ENCODE measurements around the gene CCR2.
"Not testable (repeated sequence)": the region's sequence is repeated elsewhere in the genome, so short reads cannot be mapped to it uniquely, and the experiment has no call there.

The CCR2 gene

DNA sequence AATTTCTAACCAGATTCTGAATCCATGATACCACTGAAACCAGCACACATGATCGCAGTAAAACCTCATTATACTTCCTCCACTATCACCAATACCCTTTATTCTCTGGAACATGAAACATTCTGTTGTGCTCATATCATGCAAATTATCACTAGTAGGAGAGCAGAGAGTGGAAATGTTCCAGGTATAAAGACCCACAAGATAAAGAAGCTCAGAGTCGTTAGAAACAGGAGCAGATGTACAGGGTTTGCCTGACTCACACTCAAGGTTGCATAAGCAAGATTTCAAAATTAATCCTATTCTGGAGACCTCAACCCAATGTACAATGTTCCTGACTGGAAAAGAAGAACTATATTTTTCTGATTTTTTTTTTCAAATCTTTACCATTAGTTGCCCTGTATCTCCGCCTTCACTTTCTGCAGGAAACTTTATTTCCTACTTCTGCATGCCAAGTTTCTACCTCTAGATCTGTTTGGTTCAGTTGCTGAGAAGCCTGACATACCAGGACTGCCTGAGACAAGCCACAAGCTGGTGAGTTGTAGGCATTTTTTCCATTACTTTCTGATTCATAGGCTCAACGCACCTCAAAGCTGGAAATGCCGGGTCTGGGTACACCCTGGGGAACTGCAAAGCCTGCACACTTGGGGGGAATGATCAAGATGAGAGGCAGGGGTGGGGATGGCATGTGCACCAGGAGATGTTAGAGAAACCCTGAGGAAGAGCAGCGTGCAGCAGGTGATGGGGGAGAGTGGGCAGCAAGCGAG lies at the start of gene CCR2:
TSS of gene CCR2 (plus strand) at position 465 of the 764 bp plus-strand sequence. CDS start 3,417 bp downstream, outside the sequence.
- DNase-seq (ENCODE audit: low read depth in 2 of 2): no peak

DNA sequence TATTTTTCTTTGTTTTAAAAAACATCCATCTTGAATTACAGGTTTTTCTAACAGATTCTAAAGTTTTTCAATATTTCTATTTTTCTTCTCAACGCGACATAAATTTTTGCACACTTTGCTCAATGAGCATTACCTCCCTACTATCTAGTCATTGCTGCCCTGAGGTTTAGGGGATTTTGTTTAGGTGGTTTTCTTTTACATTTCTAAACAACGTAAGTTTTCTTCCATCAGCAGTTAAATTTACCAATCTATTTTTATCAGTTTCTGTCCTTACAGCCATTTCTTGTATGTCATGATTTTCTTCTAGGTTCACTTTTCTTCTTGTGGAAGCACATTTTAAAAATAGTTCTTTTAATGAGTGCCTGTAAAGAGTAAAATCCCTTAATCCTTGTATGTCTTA lies 49.2 kb upstream of the CCR2 start:
- no peak for DNase-seq (ENCODE audit: low read depth in 2 of 2)

GRCh38 chr3:46312991-46313390 lies 40.9 kb upstream of the CCR2 start:
- no peak for DNase-seq (ENCODE audit: low read depth in 2 of 2)

DNA sequence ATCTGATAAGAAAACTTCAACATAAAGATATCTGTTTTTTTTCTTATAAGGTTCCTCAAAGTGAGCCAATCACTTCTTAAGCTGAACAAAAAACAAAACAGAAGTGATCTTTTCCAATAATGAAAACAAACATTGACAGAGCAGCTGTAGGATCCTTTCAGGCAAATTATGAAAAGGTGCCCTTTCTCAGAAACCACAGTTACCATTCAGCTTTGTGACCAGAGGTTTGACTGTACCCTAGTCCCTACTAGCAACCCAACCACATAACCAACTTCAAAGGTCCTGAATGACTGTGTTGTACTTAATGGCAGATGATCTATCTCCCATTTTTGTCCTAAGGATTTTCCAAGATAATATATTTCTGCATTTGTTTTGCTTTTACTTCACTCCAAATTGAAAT lies 39.4 kb upstream of the CCR2 start:
- no peak for DNase-seq (ENCODE audit: low read depth in 2 of 2)

GRCh38 chr3:46316206-46316605 lies 37.7 kb upstream of the CCR2 start:
- DNase-seq (ENCODE audit: low read depth in 2 of 2): no peak

DNA sequence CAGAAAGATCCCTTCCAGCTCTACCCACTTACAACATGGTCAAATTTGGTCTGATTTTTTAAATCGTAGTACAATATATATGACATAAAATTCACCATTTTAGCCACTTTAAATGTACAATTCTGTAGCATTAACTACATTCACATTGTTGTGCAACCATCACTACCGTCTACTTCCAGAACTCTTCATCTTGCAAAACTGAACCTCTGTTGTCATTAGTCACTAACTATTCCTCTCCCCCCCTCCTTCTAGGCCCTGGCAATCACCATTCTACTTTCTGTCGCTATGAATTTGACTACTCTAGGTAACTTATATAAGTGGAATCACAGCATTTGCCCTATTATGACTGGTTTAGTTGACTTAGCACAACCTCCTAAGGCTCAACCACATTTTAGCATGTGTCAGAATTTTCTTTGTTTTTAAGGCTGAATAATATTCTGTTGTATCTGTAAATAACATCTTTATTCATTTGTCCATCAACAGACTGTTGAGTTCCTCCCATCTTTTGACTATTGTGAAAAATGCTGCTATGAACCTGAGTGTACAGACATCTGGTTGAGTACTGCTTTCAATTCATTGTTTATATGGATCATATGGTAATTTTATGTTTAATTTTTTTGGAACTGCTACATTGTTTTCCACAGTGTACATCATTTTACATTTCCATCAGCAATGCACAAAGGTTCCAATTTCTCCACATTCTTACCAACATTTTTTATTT lies 35.5 kb upstream of the CCR2 start:
- DNase-seq (ENCODE audit: low read depth in 2 of 2): no peak

DNA sequence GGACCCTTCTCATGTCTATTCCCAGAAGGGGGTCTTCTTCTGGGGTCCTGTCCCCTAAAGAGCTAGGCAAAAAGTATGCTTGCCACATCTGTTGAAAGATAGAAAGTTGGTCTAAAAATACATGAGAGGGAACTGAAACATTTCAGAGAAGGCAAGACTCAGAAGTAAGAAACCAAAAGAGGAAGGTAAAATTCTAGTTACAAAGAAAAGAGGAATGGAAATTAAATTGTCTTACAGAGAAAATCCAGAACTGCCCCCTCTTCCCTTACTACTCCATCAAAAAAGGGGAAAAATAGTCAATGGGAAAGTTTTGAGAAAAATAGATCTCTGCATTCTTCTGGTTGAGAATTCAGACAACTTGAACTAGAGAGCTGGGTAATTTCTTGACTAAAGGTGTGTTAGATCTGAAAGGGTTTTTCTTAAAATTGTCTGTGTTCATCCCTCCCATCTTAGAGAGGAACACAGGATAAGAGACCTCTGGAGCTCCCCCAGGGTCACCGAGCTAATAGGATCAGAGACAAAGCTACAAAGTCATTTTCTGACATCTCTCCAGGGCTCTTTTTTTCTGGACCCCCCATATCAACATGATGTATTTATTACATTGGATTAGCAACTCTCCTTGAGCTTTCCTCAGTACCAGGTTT lies 32.3 kb upstream of the CCR2 start:
- no peak for DNase-seq (ENCODE audit: low read depth in 2 of 2)

GRCh38 chr3:46324036-46324435 lies 29.9 kb upstream of the CCR2 start:
- no peak for DNase-seq (ENCODE audit: low read depth in 2 of 2)

GRCh38 chr3:46325645-46326300 lies 28.1 kb upstream of the CCR2 start:
- DNase-seq (ENCODE audit: low read depth in 2 of 2): no peak

GRCh38 chr3:46330676-46331075 lies 23.2 kb upstream of the CCR2 start:
- not testable (repeated sequence) for DNase-seq (ENCODE audit: low read depth in 2 of 2)

DNA sequence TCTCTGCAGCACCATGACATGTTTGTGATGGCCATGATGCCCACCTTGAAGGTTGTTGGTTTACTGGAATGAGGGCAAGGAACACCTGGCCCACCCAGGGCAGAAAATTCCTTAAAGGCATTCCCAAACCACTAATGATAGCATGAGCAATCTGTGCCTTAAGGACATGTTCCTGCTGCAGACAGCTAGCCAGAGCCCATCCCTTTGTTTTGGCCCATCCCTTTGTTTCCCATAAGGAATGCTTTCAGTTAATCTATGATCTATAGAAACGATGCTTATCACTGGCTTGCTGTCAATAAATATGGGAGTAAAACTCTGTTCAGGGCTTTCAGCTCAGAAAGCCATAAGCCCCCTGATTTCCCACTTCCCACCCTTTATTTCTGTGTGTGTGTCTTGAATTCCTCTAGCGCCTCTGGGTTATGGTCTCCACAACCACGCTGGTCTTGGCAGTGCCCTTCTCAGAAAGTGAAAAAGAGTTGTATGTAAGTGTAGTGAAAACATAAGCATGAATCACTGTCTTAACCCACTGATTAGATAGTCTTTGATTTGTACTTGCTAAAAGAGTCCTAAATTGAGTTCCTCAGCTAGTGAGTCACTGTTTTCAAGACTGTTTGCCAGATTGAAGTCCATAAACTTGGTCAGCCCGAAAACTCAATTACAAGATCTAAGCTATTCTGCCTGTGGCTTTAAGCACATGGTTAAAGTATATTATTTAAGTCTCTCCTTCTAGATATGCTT lies 19.0 kb upstream of the CCR2 start:
- DNase-seq (ENCODE audit: low read depth in 2 of 2): no peak

GRCh38 chr3:46335541-46335940 lies 18.4 kb upstream of the CCR2 start:
- no peak for DNase-seq (ENCODE audit: low read depth in 2 of 2)

- DNase-seq (ENCODE audit: low read depth in 2 of 2): no peak
These were observed 16.0 kb upstream of the CCR2 start for GRCh38 chr3:46337911-46338310.

DNA sequence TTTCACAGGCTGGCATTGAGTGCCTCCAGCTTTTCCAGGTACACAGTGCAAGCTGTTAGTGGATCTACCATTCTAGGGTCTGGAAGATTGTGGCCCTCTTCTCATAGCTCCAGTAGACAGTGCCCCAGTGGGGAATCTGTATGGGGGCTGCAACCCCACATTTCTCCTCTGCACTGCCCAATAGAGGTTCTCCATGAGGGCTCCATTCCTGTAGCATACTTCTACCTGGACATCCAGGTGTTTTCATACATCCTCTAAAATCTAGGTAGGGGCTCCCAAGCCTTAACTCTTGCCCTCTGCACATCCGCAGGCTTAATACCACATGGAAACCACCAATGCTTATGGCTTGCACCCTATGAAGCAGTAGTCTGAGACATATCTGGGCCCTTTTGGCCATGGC lies 15.1 kb upstream of the CCR2 start:
- DNase-seq (ENCODE audit: low read depth in 2 of 2): no peak

DNA sequence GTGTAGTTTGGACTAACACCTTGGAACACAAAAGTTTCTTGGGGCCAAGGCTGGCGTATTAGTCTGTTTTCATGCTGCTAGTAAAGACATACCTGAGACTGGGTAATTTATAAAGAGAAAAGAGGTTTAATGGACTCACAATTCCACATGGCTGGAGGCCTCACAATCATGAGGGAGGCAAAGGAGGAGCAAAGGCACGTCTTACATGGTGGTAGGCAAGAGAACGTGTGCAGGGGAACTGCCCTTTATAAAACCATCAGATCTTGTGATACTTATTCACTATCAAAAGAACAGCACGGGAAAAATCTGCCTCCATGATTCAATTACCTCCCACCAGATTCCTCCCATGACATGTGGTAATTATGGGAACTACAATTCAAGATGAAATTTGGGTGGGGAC lies 9.4 kb upstream of the CCR2 start:
- no peak for DNase-seq (ENCODE audit: low read depth in 2 of 2)

- no peak for DNase-seq (ENCODE audit: low read depth in 2 of 2)
These were observed 5.0 kb upstream of the CCR2 start for GRCh38 chr3:46348823-46349482.

GRCh38 chr3:46349484-46350261 lies 4.2 kb upstream of the CCR2 start:
- no peak for DNase-seq (ENCODE audit: low read depth in 2 of 2)

DNA sequence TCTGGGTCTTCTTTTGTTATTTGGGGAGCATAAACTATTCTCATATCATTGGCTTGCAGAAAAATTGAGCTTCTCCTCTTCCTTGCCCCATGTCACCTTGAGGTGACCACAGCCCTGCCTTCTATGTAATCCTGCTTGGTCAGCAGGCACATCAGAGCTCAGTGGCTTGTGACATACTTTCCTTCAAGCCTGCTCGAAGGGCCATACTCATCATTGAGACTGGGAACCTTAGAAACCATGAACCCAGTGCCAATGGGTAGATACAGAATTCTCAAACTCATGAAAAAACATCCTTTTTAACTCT lies 3.7 kb upstream of the CCR2 start:
- DNase-seq (ENCODE audit: low read depth in 2 of 2): no peak

GRCh38 chr3:46351646-46352045 lies 2.3 kb upstream of the CCR2 start:
- no peak for DNase-seq (ENCODE audit: low read depth in 2 of 2)

DNA sequence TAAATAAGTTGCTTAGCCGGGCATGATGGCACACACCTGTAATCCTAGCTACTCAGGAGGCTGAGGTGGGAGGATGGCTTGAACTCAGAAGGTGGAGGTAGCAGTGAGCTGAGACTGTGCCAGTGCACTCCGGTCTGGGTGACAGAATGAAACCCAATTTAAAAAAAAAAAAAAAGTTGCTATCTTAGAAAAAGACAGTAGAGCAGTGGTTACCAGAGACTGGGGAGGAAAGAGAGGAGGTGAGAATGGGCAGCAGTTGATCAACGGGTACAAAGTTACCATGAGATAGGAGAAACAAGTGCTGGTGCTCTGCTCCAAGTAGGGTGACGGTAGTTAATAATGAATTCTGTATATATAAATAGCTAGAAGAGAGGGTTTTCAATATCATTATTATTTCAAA lies 821 bp upstream of the CCR2 start:
- no peak for DNase-seq (ENCODE audit: low read depth in 2 of 2)

- no peak for DNase-seq (ENCODE audit: low read depth in 2 of 2)
These were observed 567 bp downstream of the CCR2 start for GRCh38 chr3:46354478-46354877.

Measured in activated CD8-positive, alpha-beta memory T cell treated with anti-CD3 and anti-CD28 coated beads for 4 hours (primary cell).